GM13977 (cell line): ENCODE measurements around the gene CTIF.

Source experiments
- DNase-seq: peaks from one replicate; pipeline ENCODE4 v3.0.0; 2012; ENCODE audit warnings: low spot score
- CTCF ChIP-seq: IDR thresholded peaks from 2 replicates; pipeline ENCODE4 v1.5.1; 2012; ENCODE audit warnings: mild to moderate bottlenecking, control low read depth; ENCODE audit not compliant: insufficient read depth; ENCODE audit errors: extremely low read depth, missing control alignments
- in situ Hi-C: fragments of 300-500 bp; cut with MboI; formaldehyde crosslinking; loops from one replicate; pipeline ENCODE4 v1.12.0; 2022; ENCODE audit warnings: low sequenced_read_pairs, low pct_unique_long_range_greater_than_20kb, mixed read lengths, inconsistent platforms; ENCODE audit not compliant: unreplicated experiment

Gene CTIF

GRCh38 chr18:48798334-48799245 is 259.8 kb downstream of the CTIF start:
- in situ Hi-C loops: no loop called here
- no peak for TF ChIP-seq CTCF
- no peak for DNase-seq

- peak; percentile 34 for TF ChIP-seq CTCF
- DNase-seq: no peak
- in situ Hi-C loops: no loop called here
These were observed 261.0 kb downstream of the CTIF start for GRCh38 chr18:48799724-48800315.

GRCh38 chr18:48800466-48800865 is 261.6 kb downstream of the CTIF start:
- in situ Hi-C loops: no loop called here
- no peak for DNase-seq
- no peak for TF ChIP-seq CTCF

GRCh38 chr18:48800876-48801727 is 262.3 kb downstream of the CTIF start:
- peak; percentile 81 for DNase-seq
- TF ChIP-seq CTCF: no peak
- in situ Hi-C loops: no loop called here

- no peak for TF ChIP-seq CTCF
- in situ Hi-C loops: no loop called here
- DNase-seq: no peak
These were observed 263.1 kb downstream of the CTIF start for GRCh38 chr18:48801728-48802542.
